HepG2 (cell line): ENCODE data around the gene CLCN1. TPM values are rescaled to one million over a fixed set of nuclear protein-coding genes. Genes with fewer than 3 reads are reported as not detected.

Experiments
- BATF2 ChIP-seq: sonication (generic); formaldehyde crosslinking; IDR thresholded peaks from 2 replicates; pipeline ENCODE4 v1.8.0; 2022; ENCODE audit warnings: mild to moderate bottlenecking, missing genetic modification reagents, moderate library complexity
- BCLAF1 ChIP-seq: fragments of 450-650 bp; IDR thresholded peaks from 2 replicates; pipeline ENCODE4 v1.6.1; 2017; ENCODE audit warnings: mild to moderate bottlenecking
- CBX2 ChIP-seq, 2 experiments: fragments of 200-600 bp in 1 of 2; sonication (generic); formaldehyde crosslinking in 1 of 2; IDR thresholded peaks; 2 replicates each; pipeline versions ENCODE4 v1.7.0 to v1.8.1; 2018 to 2022; ENCODE audit warnings: low read depth in 2 of 2, low read length in 1 of 2, mild to moderate bottlenecking in 1 of 2, missing genetic modification reagents in 1 of 2
- DBP ChIP-seq: sonication (generic); formaldehyde crosslinking; IDR thresholded peaks from 2 replicates; pipeline ENCODE4 v1.4.0; 2020; ENCODE audit warnings: missing genetic modification reagents; ENCODE audit errors: not compliant biosample characterization
- FOXA1 ChIP-seq, 2 experiments: fragments of 450-650 bp in 1 of 2; sonication (generic) in 1 of 2; formaldehyde crosslinking in 1 of 2; IDR thresholded peaks; 2 replicates each; pipeline versions ENCODE4 v1.4.0 to v1.6.1; 2016 to 2020; ENCODE audit warnings: missing genetic modification reagents in 1 of 2
- GMEB2 ChIP-seq: IDR thresholded peaks from 2 replicates; pipeline ENCODE4 v1.6.1; 2016; ENCODE audit warnings: missing biosample characterization, missing genetic modification reagents, low read depth
- IKZF5 ChIP-seq: IDR thresholded peaks from 2 replicates; pipeline ENCODE4 v1.6.1; 2018; ENCODE audit warnings: missing genetic modification reagents, mild to moderate bottlenecking, missing compliant biosample characterization
- MLLT10 ChIP-seq: sonication (generic); formaldehyde crosslinking; IDR thresholded peaks from 2 replicates; pipeline ENCODE4 v1.4.0; 2020; ENCODE audit warnings: missing genetic modification reagents
- PPARG ChIP-seq: conservative IDR thresholded peaks from 2 replicates; pipeline ENCODE4 v1.6.1; 2016; ENCODE audit warnings: missing biosample characterization, missing genetic modification reagents
- TCF7L2 ChIP-seq: IDR thresholded peaks from 2 replicates; pipeline ENCODE4 v1.6.1; 2011; ENCODE audit warnings: mild to moderate bottlenecking, low read depth, low read length, moderate library complexity
- TSC22D2 ChIP-seq: sonication (generic); formaldehyde crosslinking; IDR thresholded peaks from 2 replicates; pipeline ENCODE4 v1.5.1; 2020; ENCODE audit warnings: missing genetic modification reagents, mild to moderate bottlenecking, borderline replicate concordance
- ZBTB4 ChIP-seq: sonication (generic); formaldehyde crosslinking; IDR thresholded peaks from 2 replicates; pipeline ENCODE4 v1.4.0; 2020; ENCODE audit warnings: missing genetic modification reagents, mild to moderate bottlenecking, borderline replicate concordance
- ZFP82 ChIP-seq: sonication (generic); formaldehyde crosslinking; IDR thresholded peaks from 2 replicates; pipeline ENCODE4 v1.5.1; 2020; ENCODE audit warnings: mild to moderate bottlenecking, missing genetic modification reagents, borderline replicate concordance
- ZNF256 ChIP-seq: sonication (generic); formaldehyde crosslinking; conservative IDR thresholded peaks from 2 replicates; pipeline ENCODE4 v1.4.0; 2020; ENCODE audit warnings: missing genetic modification reagents
- ZNF550 ChIP-seq: sonication (generic); formaldehyde crosslinking; IDR thresholded peaks from 2 replicates; pipeline ENCODE4 v1.4.0; 2020; ENCODE audit warnings: mild to moderate bottlenecking, missing genetic modification reagents, borderline replicate concordance
- ZNF570 ChIP-seq: sonication (generic); formaldehyde crosslinking; IDR thresholded peaks from 2 replicates; pipeline ENCODE4 v1.4.0; 2020; ENCODE audit warnings: mild to moderate bottlenecking, missing genetic modification reagents, borderline replicate concordance
- polyA plus RNA-seq, 8 experiments: library from polyadenylated mRNA; depleted of rRNA in 3 of 8; stranded (reverse) in 7 of 8; unstranded in 1 of 8; fragments of >200 nt; fragmentation: Illumina TruSeq in 4 of 8; extraction: Trizol in 4 of 8; gene quantifications; 2 replicates each; pipeline versions ENCODE4 v1.2.1 to v1.2.3, GENCODE V29; 2011 to 2016; ENCODE audit warnings: low read depth in 4 of 8, missing spikeins in 1 of 8, mixed read lengths in 1 of 8; ENCODE audit not compliant: insufficient read depth in 1 of 8
- total RNA-seq, 5 experiments: library from RNA; depleted of rRNA; stranded (reverse); fragments of >200 nt; fragmentation: Illumina TruSeq; extraction: Trizol; gene quantifications; 2 replicates each; pipeline ENCODE4 v1.2.3, GENCODE V29; 2016; ENCODE audit warnings: low read depth in 1 of 5

Gene CLCN1
- total and polyA plus RNA-seq, 2 of the 13 experiments (the other 11 are each of a cell fraction or from before 2014, with no cell fraction given): 0.01 TPM; not detected in 1

- TF ChIP-seq GMEB2 (CRISPR knock-in tag) (peak; percentile 25; the same call in 1 of the 2 replicates), ZNF256 (no peak), IKZF5 (CRISPR knock-in tag) (no peak), FOXA1 (IDR thresholded peaks at IDR 0.05) (no peak), FOXA1 (CRISPR knock-in tag; IDR thresholded peaks at IDR 0.05) (no peak), PPARG (CRISPR knock-in tag) (0 out of 2 replicates have a peak, but pooled peaks have one; percentile 34), ZFP82 (CRISPR knock-in tag) (no peak), ZBTB4 (peak; percentile 88; the same call in 1 of the 2 replicates), MLLT10 (CRISPR knock-in tag) (no peak), ZNF570 (CRISPR knock-in tag) (no peak), BCLAF1 (no peak), ZNF550 (no peak), BATF2 (0 out of 2 replicates have a peak, but pooled peaks have one; percentile 68), TSC22D2 (no peak), TCF7L2 (no peak), CBX2 (IDR thresholded peaks at IDR 0.05; ENCODE audit: low read depth, low read length) (no peak), CBX2 (CRISPR knock-in tag; IDR thresholded peaks at IDR 0.05; ENCODE audit: low read depth) (no peak; the same call in 1 of the 2 replicates), DBP (CRISPR knock-in tag) (no peak)
Measured at GRCh38 chr7:143287935-143288826, 27.7 kb upstream of the CLCN1 start, which contains the start of gene CASP2 (continued).
